HG03460 (cell line): ENCODE measurements around the gene COPG2.
"Not testable (repeated sequence)": the region's sequence is repeated elsewhere in the genome, so short reads cannot be mapped to it uniquely, and the experiment has no call there.

ENCODE experiments used
- ATAC-seq: cut with Tn5 transposase; IDR thresholded peaks from one replicate; pipeline ENCODE4 v1.9.1; 2021; ENCODE audit not compliant: unreplicated experiment

The COPG2 gene

GRCh38 chr7:130654850-130655249 lies 13.7 kb downstream of the COPG2 start:
- ATAC-seq = no peak

GRCh38 chr7:130650611-130651120 lies 17.9 kb downstream of the COPG2 start:
- no peak for ATAC-seq

- ATAC-seq = no peak
These were observed 19.4 kb downstream of the COPG2 start for GRCh38 chr7:130649004-130649790.

- no peak for ATAC-seq
These were observed 20.0 kb downstream of the COPG2 start for GRCh38 chr7:130648580-130648979.

- ATAC-seq = no peak
These were observed 26.2 kb downstream of the COPG2 start for GRCh38 chr7:130642383-130642782.

GRCh38 chr7:130641497-130641896 lies 27.1 kb downstream of the COPG2 start:
- no peak for ATAC-seq

GRCh38 chr7:130641040-130641439 lies 27.5 kb downstream of the COPG2 start:
- ATAC-seq = no peak

- ATAC-seq = no peak
These were observed 29.2 kb downstream of the COPG2 start for GRCh38 chr7:130639388-130639787.

GRCh38 chr7:130632111-130632510 lies 36.4 kb downstream of the COPG2 start:
- no peak for ATAC-seq

- ATAC-seq = no peak
These were observed 39.6 kb downstream of the COPG2 start for GRCh38 chr7:130628901-130629300.

GRCh38 chr7:130627775-130628174 lies 40.8 kb downstream of the COPG2 start:
- no peak for ATAC-seq

GRCh38 chr7:130622866-130623265 lies 45.7 kb downstream of the COPG2 start:
- no peak for ATAC-seq

GRCh38 chr7:130615583-130615982 lies 53.0 kb downstream of the COPG2 start:
- ATAC-seq = no peak

GRCh38 chr7:130614449-130614848 lies 54.1 kb downstream of the COPG2 start:
- ATAC-seq = no peak

GRCh38 chr7:130611218-130611617 lies 57.3 kb downstream of the COPG2 start:
- ATAC-seq = no peak

- ATAC-seq = not testable (repeated sequence)
These were observed 61.5 kb downstream of the COPG2 start for GRCh38 chr7:130607066-130607465.

- ATAC-seq = no peak
These were observed 62.4 kb downstream of the COPG2 start for GRCh38 chr7:130606161-130606560.

- no peak for ATAC-seq
These were observed 70.5 kb downstream of the COPG2 start for GRCh38 chr7:130598056-130598455.

GRCh38 chr7:130595986-130596385 lies 72.6 kb downstream of the COPG2 start:
- no peak for ATAC-seq

- no peak for ATAC-seq
These were observed 75.5 kb downstream of the COPG2 start for GRCh38 chr7:130593033-130593432.

GRCh38 chr7:130591464-130591863 lies 77.1 kb downstream of the COPG2 start:
- not testable (repeated sequence) for ATAC-seq

- ATAC-seq = not testable (repeated sequence)
These were observed 82.6 kb downstream of the COPG2 start for GRCh38 chr7:130585932-130586331.

GRCh38 chr7:130575110-130575509 lies 93.4 kb downstream of the COPG2 start:
- ATAC-seq = not testable (repeated sequence)
